GM19025 (cell line): Measurements from ENCODE around the gene MYRF.

Source experiments
- ATAC-seq: cut with Tn5 transposase; IDR thresholded peaks from one replicate; pipeline ENCODE4 v1.9.1; 2021; ENCODE audit warnings: mild to moderate bottlenecking, low read depth, moderate library complexity; ENCODE audit not compliant: unreplicated experiment

MYRF gene

GRCh38 chr11:61791737-61792309, 39.4 kb downstream of the MYRF start:
- peak; percentile 17 for ATAC-seq

GRCh38 chr11:61792310-61793082, 40.1 kb downstream of the MYRF start, which contains the start of the genes FEN1 and TMEM258:
Gene FEN1, plus strand, starts transcription at chr11:61792911. Its CDS starts 2,451 bp downstream, at chr11:61795362.
Gene TMEM258, minus strand, starts transcription at chr11:61792599. Its CDS starts 41 bp downstream, at chr11:61792558.
- peak; percentile 80 for ATAC-seq

GRCh38 chr11:61793083-61793828, 40.8 kb downstream of the MYRF start:
- ATAC-seq, result no peak

GRCh38 chr11:61793829-61794204, 41.4 kb downstream of the MYRF start:
- ATAC-seq, result no peak

GRCh38 chr11:61794579-61794978, 42.1 kb downstream of the MYRF start:
- ATAC-seq, result no peak

GRCh38 chr11:61795459-61795858, 43.0 kb downstream of the MYRF start:
- ATAC-seq, result no peak

GRCh38 chr11:61795876-61796526, 43.6 kb downstream of the MYRF start:
- ATAC-seq, result no peak

- ATAC-seq, result no peak
Observed at GRCh38 chr11:61797263-61797944, 45.0 kb downstream of the MYRF start.

- no peak for ATAC-seq
Observed at GRCh38 chr11:61799665-61800284, 47.3 kb downstream of the MYRF start.

GRCh38 chr11:61800331-61801281, 48.2 kb downstream of the MYRF start:
- no peak for ATAC-seq

- ATAC-seq, result no peak
Observed at GRCh38 chr11:61802605-61803004, 50.2 kb downstream of the MYRF start.

- ATAC-seq, result no peak
Observed at GRCh38 chr11:61803889-61804647, 51.6 kb downstream of the MYRF start.

- ATAC-seq, result no peak
Observed at GRCh38 chr11:61805146-61805545, 52.7 kb downstream of the MYRF start.

GRCh38 chr11:61806785-61807184, 54.3 kb downstream of the MYRF start:
- ATAC-seq, result no peak

- no peak for ATAC-seq
Observed at GRCh38 chr11:61810671-61811175, 58.3 kb downstream of the MYRF start.

GRCh38 chr11:61811831-61812230, 59.4 kb downstream of the MYRF start:
- no peak for ATAC-seq

GRCh38 chr11:61812736-61813411, 60.4 kb downstream of the MYRF start:
- no peak for ATAC-seq
